SK-N-SH (cell line): Measurements from ENCODE around the gene TAF4.

Experiments used
- EZH2phosphoT487 ChIP-seq: fragments of 200-600 bp; sonication (generic); IDR thresholded peaks from 2 replicates; pipeline ENCODE4 v1.6.1; 2017; ENCODE audit warnings: low read depth, mixed run types, mild to moderate bottlenecking, antibody characterized with exemption, moderate library complexity, borderline replicate concordance
- JUND ChIP-seq: IDR thresholded peaks from 2 replicates; pipeline ENCODE4 v1.4.0; 2012
- POLR2AphosphoS5 ChIP-seq: IDR thresholded peaks from 2 replicates; pipeline ENCODE4 v1.6.1; 2012; ENCODE audit warnings: low read depth, low read length
- RAD21 ChIP-seq: IDR thresholded peaks from 2 replicates; pipeline ENCODE4 v1.6.1; 2012; ENCODE audit warnings: mild to moderate bottlenecking, low read length
- RFX5 ChIP-seq: IDR thresholded peaks from 2 replicates; pipeline ENCODE4 v1.6.1; 2012; ENCODE audit warnings: mild to moderate bottlenecking, improper control_type of control experiment, low read length
- TF ChIP-seq, protein P1 (sequence below): fragments of 200-600 bp; sonication (generic); IDR thresholded peaks from 2 replicates; pipeline ENCODE4 v1.6.1; 2017; ENCODE audit warnings: antibody characterized with exemption, mild to moderate bottlenecking, moderate library complexity

DNA sequence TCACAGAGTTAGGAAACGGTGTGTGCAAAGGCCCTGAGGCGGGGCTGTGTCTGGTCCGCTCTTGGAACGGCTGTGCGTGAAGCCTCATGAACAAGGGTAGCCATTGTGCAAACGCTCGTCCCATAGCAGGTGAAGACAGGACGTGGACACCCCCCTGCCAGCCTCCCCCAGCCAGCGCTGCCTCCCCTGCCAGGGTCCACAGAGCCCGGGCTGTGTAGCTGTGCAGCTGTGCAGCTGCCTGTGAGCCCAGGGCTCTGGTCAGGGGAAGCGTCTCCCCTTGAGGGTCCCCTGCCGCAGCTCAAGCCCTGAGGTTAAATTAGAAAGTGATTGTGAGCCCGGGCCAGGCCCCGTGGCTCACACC is 139.4 kb downstream of the TAF4 start:
- TF ChIP-seq, protein P1, sequence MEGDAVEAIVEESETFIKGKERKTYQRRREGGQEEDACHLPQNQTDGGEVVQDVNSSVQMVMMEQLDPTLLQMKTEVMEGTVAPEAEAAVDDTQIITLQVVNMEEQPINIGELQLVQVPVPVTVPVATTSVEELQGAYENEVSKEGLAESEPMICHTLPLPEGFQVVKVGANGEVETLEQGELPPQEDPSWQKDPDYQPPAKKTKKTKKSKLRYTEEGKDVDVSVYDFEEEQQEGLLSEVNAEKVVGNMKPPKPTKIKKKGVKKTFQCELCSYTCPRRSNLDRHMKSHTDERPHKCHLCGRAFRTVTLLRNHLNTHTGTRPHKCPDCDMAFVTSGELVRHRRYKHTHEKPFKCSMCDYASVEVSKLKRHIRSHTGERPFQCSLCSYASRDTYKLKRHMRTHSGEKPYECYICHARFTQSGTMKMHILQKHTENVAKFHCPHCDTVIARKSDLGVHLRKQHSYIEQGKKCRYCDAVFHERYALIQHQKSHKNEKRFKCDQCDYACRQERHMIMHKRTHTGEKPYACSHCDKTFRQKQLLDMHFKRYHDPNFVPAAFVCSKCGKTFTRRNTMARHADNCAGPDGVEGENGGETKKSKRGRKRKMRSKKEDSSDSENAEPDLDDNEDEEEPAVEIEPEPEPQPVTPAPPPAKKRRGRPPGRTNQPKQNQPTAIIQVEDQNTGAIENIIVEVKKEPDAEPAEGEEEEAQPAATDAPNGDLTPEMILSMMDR: no peak
- TF ChIP-seq POLR2AphosphoS5 (no peak), JUND (no peak), EZH2phosphoT487 (no peak), RAD21 (no peak), RFX5 (no peak)
